ES-I3 (cell line): Measurements from ENCODE around the gene POMT1.

ENCODE experiments used
- H3K36me3 ChIP-seq: 2 replicates; pipeline ENCODE4 v1.6.1; 2013; ENCODE audit warnings: mild to moderate bottlenecking, low read length, control low read depth, moderate library complexity; ENCODE audit not compliant: insufficient read depth
- H3K4me1 ChIP-seq: 2 replicates; pipeline ENCODE4 v1.6.1; 2013; ENCODE audit warnings: mild to moderate bottlenecking, control low read depth, low read length; ENCODE audit not compliant: insufficient read depth
- H3K9ac ChIP-seq: 2 replicates; pipeline ENCODE4 v1.6.1; 2013; ENCODE audit warnings: low read depth, mild to moderate bottlenecking, low read length, moderate library complexity
- H3K9me3 ChIP-seq: 2 replicates; pipeline ENCODE4 v1.6.1; 2013; ENCODE audit warnings: mild to moderate bottlenecking, low read length, moderate library complexity; ENCODE audit not compliant: control insufficient read depth, insufficient read depth

The POMT1 gene

DNA sequence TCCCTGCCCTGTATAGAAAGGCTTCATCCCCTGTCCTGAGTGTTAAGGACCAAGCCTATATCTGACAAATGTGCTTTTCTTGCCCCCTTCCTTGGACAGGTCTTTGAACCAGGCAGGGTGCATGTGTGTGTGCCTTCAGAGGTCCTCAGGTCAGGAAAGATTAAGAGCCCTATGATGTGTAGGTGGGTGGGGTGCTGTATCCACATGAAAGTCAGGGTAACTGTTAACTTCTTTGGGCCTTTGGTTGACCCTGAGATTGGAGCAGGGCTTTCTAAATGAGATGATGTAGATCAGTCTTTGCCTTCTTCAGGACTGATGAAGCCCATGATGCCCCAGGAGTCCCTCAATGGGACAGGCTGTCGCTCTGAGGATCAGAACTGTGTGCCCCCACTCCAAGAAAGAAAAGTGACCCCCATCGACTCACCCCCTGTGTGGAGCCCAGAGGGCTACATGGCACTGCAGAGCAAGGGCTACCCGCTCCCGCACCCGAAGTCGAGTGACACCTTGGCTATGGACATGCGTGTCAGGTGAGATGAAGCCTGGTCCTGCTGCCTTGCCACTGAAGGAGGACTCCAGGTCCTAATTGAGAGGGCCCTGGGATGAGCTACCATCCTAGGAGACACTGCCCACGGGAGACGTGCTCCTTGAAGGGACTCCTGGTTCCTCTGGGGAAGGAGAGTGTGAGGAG lies 29.4 kb upstream of the POMT1 start:
- H3K36me3 ChIP-seq: peaks cover 43% of the 10 kb centered on the region
- H3K9ac ChIP-seq: no peak overlapping the region
- H3K9me3 ChIP-seq: no peaks in the 10 kb centered on the region
- no peaks in the 10 kb centered on the region for H3K4me1 ChIP-seq

DNA sequence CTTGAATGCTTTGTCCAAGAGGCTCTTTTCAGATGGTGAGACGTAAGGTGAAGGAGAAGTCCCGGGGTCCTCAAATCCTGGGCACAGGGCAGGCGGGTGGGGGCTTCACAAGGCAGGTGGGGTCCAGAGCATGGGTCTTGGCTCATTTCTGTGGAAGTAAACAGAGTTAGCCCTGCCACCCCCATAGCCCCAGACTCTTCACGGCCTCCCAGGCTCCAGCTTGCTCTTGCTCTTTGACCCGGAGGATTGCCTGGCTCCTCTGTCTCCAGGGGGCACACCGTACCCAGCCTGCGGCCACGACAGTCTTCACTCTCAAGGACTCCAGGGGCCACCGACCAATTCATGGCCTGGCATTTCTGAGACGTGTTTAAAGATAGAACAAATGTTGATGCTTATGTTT lies 28.8 kb upstream of the POMT1 start:
- Histone ChIP-seq H3K36me3 (peaks cover 41% of the 10 kb centered on the region), H3K9me3 (no peaks in the 10 kb centered on the region), H3K9ac (no peak overlapping the region), H3K4me1 (no peaks in the 10 kb centered on the region)

DNA sequence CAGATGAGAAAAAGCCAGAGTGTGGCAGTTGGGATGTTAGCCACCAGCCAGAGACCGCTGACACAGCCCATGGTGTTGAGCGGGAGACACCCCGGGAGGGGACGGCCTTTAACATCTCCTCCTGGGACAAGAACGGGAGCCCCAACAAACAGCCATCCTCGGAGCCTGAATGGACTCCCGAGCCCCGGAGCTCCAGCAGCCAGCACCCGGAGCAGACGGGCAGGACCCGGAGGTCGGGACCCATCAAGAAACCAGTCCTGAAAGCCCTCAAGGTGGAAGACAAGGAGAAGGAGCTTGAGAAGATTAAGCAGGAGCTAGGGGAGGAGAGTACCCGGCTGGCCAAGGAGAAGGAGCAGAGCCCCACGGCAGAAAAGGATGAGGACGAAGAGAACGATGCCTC lies 28.0 kb upstream of the POMT1 start:
- H3K36me3 ChIP-seq: peaks cover 49% of the 10 kb centered on the region
- no peaks in the 10 kb centered on the region for H3K4me1 ChIP-seq
- H3K9ac ChIP-seq: no peak overlapping the region
- H3K9me3 ChIP-seq: no peaks in the 10 kb centered on the region

DNA sequence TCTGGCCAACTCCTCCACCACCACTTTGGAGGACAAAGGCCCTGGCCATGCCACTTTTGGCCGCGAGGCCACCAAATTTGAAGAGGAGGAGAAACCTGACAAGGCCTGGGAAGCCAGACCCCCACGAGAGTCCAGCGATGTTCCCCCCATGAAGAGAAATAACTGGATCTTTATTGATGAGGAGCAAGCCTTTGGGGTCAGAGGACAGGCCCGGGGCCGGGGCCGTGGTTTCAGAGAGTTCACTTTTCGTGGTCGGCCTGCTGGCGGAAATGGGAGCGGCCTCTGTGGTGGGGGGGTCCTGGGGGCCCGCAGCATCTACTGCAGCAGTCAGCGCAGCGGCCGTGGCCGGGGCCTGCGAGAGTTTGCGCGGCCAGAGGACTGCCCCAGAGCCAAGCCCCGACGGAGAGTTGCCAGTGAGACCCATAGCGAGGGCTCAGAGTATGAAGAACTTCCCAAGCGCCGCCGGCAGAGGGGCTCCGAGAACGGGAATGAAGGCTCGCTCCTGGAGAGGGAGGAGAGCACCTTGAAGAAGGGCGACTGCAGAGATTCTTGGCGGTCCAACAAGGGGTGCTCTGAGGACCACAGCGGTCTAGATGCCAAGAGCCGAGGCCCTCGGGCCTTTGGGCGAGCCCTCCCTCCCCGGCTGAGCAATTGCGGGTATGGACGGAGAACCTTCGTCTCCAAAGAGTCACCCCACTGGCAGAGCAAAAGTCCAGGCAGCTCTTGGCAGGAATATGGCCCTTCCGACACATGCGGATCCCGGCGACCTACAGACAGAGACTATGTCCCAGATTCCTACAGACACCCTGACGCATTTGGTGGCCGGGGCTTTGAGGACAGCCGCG lies 27.4 kb upstream of the POMT1 start:
- peaks cover 55% of the 10 kb centered on the region for H3K36me3 ChIP-seq
- no peak overlapping the region for H3K9ac ChIP-seq
- no peaks in the 10 kb centered on the region for H3K9me3 ChIP-seq
- no peaks in the 10 kb centered on the region for H3K4me1 ChIP-seq

DNA sequence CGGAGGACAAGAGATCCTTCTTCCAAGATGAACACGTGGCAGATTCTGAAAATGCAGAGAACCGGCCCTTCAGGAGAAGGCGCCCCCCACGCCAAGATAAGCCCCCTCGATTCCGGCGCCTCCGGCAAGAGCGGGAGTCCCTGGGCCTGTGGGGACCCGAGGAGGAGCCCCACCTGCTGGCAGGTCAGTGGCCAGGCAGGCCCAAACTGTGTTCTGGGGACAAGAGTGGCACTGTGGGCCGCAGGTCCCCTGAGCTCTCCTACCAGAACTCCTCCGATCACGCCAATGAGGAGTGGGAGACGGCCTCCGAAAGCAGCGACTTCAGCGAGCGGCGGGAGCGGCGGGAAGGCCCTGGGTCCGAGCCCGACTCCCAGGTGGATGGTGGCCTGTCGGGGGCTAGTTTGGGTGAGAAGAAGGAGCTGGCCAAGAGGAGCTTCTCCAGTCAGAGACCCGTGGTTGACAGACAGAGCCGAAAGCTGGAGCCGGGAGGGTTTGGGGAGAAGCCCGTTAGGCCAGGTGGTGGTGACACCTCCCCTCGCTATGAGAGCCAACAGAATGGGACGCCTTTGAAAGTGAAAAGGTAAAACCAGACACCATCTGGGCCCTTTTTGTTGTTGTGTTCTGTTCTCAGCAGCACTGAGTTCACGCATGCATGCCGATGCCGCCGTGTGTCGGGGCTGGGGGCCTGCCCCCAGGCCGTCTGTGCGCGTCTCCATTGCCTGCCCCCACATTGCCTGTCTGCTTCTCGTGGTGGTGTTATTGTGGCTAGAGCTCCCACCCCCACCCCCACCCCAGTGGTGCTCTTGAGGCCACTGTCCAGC lies 26.6 kb upstream of the POMT1 start:
- Histone ChIP-seq H3K9me3 (no peaks in the 10 kb centered on the region), H3K36me3 (peaks cover 58% of the 10 kb centered on the region), H3K4me1 (no peaks in the 10 kb centered on the region), H3K9ac (no peak overlapping the region)

DNA sequence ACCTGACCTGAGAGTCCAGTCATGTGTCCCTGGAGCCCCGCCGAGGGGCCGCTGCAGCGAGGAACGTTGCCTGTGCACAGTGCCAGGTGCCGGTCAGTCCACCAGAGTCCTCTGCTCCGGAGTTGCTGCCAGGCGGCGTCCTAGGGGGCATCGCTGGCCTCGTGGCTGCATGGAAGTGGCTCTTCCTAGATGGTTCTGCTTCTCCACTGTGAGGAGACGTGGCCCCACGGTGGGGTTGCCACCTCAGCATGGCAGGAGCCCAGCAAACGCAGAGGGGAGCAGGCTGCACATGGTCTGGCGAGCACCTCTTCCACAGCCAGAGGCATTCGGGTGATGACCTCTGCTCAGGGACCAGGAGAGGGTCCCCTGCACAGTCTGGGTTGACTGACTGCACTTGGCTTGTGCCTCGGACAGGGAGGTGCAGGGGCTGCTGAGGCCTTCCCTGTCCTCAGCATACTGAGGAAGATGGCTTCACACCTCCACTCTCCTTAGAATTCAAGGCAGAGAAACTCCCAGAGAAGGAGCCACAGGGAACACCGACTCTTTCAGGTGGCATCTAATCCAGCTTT lies 25.9 kb upstream of the POMT1 start:
- Histone ChIP-seq H3K9ac (no peak overlapping the region), H3K4me1 (no peaks in the 10 kb centered on the region), H3K9me3 (no peaks in the 10 kb centered on the region), H3K36me3 (peaks cover 55% of the 10 kb centered on the region)

DNA sequence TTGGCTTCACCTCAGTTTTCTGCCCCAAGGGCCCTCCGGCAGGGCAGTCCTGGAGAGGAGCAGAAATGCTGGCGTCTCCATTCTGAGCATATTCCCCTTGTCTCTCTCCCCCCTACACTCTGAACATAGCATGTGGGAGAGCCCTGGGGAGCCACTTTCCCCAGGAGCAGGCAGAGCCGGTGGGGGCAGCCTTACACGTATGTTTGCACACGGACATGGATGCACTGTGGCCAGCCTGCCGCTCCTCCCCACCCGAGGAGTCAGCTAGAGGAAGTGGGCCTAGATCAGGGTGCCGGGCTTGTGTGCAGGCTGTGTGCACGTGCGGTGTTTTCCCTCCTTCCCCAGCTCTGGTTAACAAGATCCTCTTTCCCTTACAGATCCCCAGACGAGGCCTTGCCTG lies 25.4 kb upstream of the POMT1 start:
- Histone ChIP-seq H3K9me3 (no peaks in the 10 kb centered on the region), H3K9ac (no peak overlapping the region), H3K4me1 (no peaks in the 10 kb centered on the region), H3K36me3 (peaks cover 55% of the 10 kb centered on the region)

DNA sequence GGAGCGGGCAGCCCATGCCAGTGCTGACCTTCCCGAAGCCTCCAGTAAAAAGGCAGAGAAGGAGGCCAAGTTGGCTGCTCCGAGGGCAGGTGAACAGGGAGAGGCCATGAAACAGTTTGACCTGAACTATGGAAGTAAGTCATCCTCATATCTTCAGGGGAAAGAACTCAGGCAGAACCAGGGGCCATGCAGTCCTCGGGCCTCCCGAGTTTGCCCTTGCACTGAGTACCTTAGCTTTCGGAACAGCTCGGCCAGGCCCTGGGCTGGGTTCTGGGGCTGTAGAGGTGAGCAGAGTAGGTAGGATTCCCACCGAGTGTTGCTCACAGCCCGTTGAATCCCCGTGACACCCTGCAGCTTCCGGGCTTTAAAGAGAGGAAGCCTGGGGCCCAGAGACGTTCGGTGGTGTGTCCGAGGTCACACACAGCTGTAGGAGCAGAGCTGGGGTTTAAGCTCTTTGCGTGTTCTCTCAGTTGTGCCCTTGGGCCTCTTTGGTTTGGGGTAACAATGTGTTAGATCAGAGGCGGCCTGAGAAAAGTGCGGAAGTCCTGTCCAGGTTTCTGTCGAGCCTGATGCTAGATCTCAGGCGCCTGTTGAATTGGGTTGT lies 24.8 kb upstream of the POMT1 start:
- Histone ChIP-seq H3K9me3 (no peaks in the 10 kb centered on the region), H3K36me3 (peaks cover 59% of the 10 kb centered on the region), H3K9ac (no peak overlapping the region), H3K4me1 (no peaks in the 10 kb centered on the region)

DNA sequence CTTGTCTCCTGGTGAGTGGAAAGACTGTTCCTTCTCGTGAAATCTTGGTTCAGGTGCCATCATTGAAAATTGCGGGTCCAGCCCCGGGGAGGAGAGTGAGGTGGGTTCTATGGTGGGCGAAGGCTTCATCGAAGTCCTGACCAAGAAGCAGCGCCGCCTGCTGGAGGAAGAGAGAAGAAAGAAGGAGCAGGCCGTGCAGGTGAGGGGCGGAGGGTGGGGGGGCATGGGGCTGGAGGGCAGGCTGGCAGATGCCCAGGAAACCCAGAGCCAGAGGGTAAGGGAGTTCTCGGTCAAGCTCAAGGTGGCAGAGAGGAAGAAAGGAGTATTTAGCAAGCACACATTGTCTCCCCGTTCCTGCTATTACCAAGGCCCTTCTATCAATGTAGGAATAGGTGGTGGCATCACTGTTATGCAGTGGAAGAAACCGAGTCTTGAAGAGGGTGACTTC lies 24.3 kb upstream of the POMT1 start:
- H3K9ac ChIP-seq: no peak overlapping the region
- peaks cover 59% of the 10 kb centered on the region for H3K36me3 ChIP-seq
- no peaks in the 10 kb centered on the region for H3K9me3 ChIP-seq
- H3K4me1 ChIP-seq: no peaks in the 10 kb centered on the region

DNA sequence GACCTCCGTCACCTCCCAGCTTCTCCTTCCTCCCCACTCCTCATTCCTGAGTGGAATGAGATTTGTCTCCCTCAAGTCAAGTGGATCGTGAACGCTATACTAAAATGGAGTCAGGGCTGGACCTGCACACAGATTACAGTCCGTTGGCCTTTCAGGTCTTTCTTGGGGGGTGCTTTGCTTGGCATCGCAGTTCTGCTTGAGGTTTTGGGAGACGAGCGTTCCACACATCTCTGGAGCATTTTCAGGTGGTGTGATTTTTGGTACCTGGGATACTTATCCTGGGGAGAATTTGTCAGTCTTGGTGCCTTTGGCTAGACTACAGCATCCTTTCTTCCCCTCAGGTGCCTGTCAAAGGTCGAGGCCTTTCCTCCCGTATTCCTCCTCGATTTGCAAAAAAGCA lies 23.8 kb upstream of the POMT1 start:
- peaks cover 59% of the 10 kb centered on the region for H3K36me3 ChIP-seq
- H3K9ac ChIP-seq: no peak overlapping the region
- H3K9me3 ChIP-seq: no peaks in the 10 kb centered on the region
- no peaks in the 10 kb centered on the region for H3K4me1 ChIP-seq

DNA sequence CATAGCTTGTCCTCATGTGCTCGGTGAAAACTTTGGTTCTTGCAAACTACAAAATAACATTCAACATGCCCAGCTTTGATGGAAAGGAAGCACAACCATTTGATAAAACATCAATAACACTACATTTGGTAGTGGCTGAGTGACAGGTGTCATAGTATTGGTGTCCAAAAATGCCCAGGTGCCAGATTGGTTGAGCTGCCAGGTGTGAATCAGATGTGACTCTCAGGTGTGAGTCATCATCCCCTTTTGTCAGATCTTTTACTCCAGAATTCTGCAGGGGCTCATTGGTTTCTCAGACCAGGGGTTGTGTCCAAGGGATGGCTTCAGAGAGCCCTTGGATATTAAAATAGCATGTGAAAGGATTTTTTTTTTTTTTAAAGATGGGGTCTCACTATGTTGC lies 22.5 kb upstream of the POMT1 start:
- H3K36me3 ChIP-seq: peaks cover 59% of the 10 kb centered on the region
- no peaks in the 10 kb centered on the region for H3K9me3 ChIP-seq
- H3K9ac ChIP-seq: no peak overlapping the region
- no peaks in the 10 kb centered on the region for H3K4me1 ChIP-seq

DNA sequence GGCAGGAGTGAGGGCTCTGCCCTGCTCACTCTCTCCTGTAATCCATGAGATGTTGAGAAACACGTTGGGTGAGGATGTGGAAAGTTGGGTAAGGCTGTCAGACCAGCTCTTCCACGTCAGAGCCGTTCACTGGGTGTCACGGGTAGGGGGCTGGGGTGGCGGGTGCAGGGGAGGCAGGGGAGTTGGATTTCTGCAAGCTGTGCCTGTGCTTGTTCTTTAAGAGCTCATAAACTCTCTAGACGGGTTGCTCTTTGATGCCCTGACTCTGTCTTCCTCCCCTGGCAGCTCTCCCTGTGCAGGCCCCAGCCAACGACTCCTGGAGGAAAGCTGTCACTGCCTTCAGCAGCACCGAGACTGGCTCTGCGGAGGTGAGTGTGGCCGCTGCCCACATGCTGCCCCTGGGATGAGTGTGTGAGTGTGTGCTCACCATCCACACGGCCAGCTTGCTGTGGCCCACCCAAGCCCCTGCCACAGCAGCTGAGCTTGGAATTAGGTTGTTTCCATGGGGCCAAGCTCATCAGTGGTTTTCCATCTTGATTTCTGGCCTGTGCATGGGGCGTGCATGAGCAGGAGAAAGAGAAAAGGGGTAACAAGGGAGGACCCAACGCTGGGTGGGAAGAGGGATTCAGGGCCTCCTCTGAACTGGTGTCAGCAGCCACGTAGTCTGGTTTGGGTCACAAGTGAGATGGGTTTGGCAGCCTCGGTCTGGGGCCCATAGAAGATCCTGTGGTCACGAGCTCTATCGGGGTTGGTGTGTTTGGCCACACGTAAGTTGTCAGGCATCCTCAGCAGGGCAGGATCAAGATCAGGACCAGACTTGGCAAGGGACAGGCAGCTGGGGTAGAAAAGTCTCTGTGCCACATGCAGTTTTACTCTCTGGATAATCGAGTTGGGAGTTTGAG lies 21.0 kb upstream of the POMT1 start:
- Histone ChIP-seq H3K36me3 (peaks cover 67% of the 10 kb centered on the region), H3K9me3 (no peaks in the 10 kb centered on the region), H3K9ac (no peak overlapping the region), H3K4me1 (no peaks in the 10 kb centered on the region)

DNA sequence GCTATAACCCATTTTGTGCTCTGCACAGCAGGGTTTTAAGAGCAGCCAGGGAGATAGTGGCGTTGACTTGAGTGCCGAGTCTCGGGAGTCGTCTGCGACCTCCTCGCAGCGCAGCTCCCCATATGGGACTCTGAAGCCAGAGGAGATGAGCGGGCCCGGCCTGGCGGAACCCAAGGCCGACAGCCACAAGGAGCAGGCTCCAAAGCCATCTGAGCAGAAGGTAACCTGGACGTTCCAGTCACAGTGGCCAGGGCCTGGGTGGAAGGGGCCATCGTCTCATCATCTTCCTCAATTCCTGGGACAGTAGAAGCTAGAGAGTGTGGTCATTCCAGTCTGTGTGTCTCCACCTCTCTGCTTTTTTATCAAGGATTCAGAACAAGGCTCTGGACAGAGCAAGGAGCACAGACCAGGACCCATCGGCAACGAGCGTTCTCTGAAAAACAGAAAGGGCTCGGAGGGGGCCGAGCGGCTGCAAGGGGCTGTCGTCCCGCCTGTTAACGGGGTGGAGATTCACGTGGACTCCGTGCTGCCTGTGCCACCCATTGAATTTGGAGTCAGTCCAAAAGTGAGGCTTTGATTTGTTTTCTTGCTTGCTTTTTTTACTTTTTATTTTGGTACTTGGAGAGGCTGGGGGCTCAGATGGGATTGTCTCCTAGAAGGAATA lies 20.2 kb upstream of the POMT1 start:
- no peaks in the 10 kb centered on the region for H3K4me1 ChIP-seq
- no peaks in the 10 kb centered on the region for H3K9me3 ChIP-seq
- no peak overlapping the region for H3K9ac ChIP-seq
- H3K36me3 ChIP-seq: peaks cover 67% of the 10 kb centered on the region
